DND-41 (cell line): ENCODE data around the gene KCNIP1.

Source experiments
- CTCF ChIP-seq: IDR thresholded peaks from 2 replicates; pipeline ENCODE4 v1.5.1; 2012; ENCODE audit warnings: borderline replicate concordance, low read length, moderate library complexity, mild to moderate bottlenecking; ENCODE audit not compliant: poor library complexity, severe bottlenecking; ENCODE audit errors: extremely low read depth
- EZH2 ChIP-seq: IDR thresholded peaks from 3 replicates; pipeline ENCODE4 v1.6.1; 2012; ENCODE audit warnings: borderline replicate concordance, low read depth, mild to moderate bottlenecking, moderate library complexity, low read length, inconsistent platforms; ENCODE audit not compliant: severe bottlenecking

GRCh38 chr5:170632985-170633234 is 129.1 kb downstream of the KCNIP1 start:
- TF ChIP-seq EZH2 (no peak), CTCF (peak; percentile 97)
